Right lobe of liver (tissue), 6 donors: ENCODE data around the gene OBSCN. TPM values are rescaled to one million over a fixed set of nuclear protein-coding genes. Genes with fewer than 3 reads are reported as not detected.

Experiments used
- ATAC-seq, 4 donors: fragments of 200-7000 bp; cut with Tn5 transposase; one replicate each; pipeline ENCODE4 v1.9.1; 2020; ENCODE audit warnings: mild to moderate bottlenecking in 4 of 4, moderate library complexity in 4 of 4
- DNase-seq, 3 donors: peaks; one replicate each; pipeline ENCODE4 v3.0.0-alpha.2; 2020
- H3K27ac ChIP-seq, 3 donors: fragments of 200-600 bp; one replicate each; pipeline ENCODE4 v1.8.0; 2022
- H3K27me3 ChIP-seq, 2 donors: fragments of 200-600 bp; one replicate each; pipeline ENCODE4 v1.8.0; 2022
- H3K36me3 ChIP-seq, 4 donors: fragments of 200-600 bp; sonication (generic) in 1 of 4; one replicate each; pipeline versions ENCODE4 v1.5.1 to v1.8.0; 2017 to 2022; ENCODE audit warnings: control low read depth in 1 of 4
- H3K4me1 ChIP-seq, 4 donors: fragments of 200-600 bp; sonication (generic) in 1 of 4; one replicate each; pipeline versions ENCODE4 v1.5.1 to v1.8.0; 2017 to 2022; ENCODE audit warnings: control low read depth in 1 of 4
- H3K4me3 ChIP-seq, 3 donors: fragments of 200-600 bp; one replicate each; pipeline ENCODE4 v1.8.0; 2022
- H3K9me3 ChIP-seq, 4 donors: fragments of 200-600 bp; sonication (generic) in 1 of 4; one replicate each; pipeline versions ENCODE4 v1.5.1 to v1.8.0; 2017 to 2022; ENCODE audit warnings: control low read depth in 1 of 4
- CTCF ChIP-seq, 4 donors: fragments of 200-600 bp in 3 of 4; fragments of 450-650 bp in 1 of 4; IDR thresholded peaks; one replicate each; pipeline versions ENCODE4 v1.5.1 to v1.8.0; 2016 to 2022; ENCODE audit warnings: antibody characterized with exemption in 4 of 4, mild to moderate bottlenecking in 2 of 4
- POLR2A ChIP-seq: fragments of 450-650 bp; IDR thresholded peaks from one replicate; pipeline ENCODE4 v1.6.1; 2017; ENCODE audit warnings: antibody characterized with exemption, mild to moderate bottlenecking
- WGBS: methylation state at CpG from one replicate; pipeline ENCODE4 v1.1.6; 2018; ENCODE audit warnings: low coverage, low lambda C conversion rate; ENCODE audit not compliant: insufficient coverage; ENCODE audit errors: missing lambda C conversion rate; 5-methylcytosine and 5-hydroxymethylcytosine counted together
- intact Hi-C, 2 donors: fragments of 100-400 bp; cut with DNase I; formaldehyde crosslinking; loops; one replicate each; pipeline versions ENCODE4 v1.11.2 to v1.14.1; 2022
- total RNA-seq, 6 experiments: library from RNA; depleted of rRNA in 2 of 6; stranded (reverse); fragments of >200 nt in 2 of 6; fragmentation: NEBNext Ultra II Directional in 3 of 6; extraction: Animal tissue kit (Norgen Biotek cat#: 25700) in 3 of 6; gene quantifications; one replicate each; pipeline versions ENCODE4 v1.1.0 to v1.2.4, GENCODE V29; 2016 to 2023
- donor health status: DM: no; HTN: yes; CAD: no.
- donor health status: DM: no; HTN: no; CAD: no.
- donor health status: DM: no; HTN: no; CAD: no.
- donor health status: DM: no; HTN: yes; CAD: no.
- donor health status: DM: no; HTN: yes; CAD: no.

OBSCN gene
- total RNA-seq, 6 experiments from 2014 or later = 0.43 to 3.5 (median 2.0) TPM

GRCh38 chr1:228273720-228274451 is 66.0 kb downstream of the OBSCN start:
- intact Hi-C loops = no loop called here
- H3K27ac ChIP-seq = no peak overlapping the region
- 85% methylated on average over 9 of the region's 39 CpGs for WGBS
- no peak for ATAC-seq
- H3K27me3 ChIP-seq = no peaks in the 10 kb centered on the region
- peak in 1 of 3 donors; percentile 49 for DNase-seq
- H3K4me3 ChIP-seq = no peak overlapping the region
- TF ChIP-seq POLR2A (no peak), CTCF (IDR thresholded peaks at IDR 0.05) (no peak)
- no peaks in the 10 kb centered on the region for H3K9me3 ChIP-seq
- H3K36me3 ChIP-seq = no peaks in the 10 kb centered on the region
- no peaks in the 10 kb centered on the region for H3K4me1 ChIP-seq

- TF ChIP-seq CTCF (IDR thresholded peaks at IDR 0.05) = no peak
- TF ChIP-seq POLR2A = no peak
- Histone ChIP-seq H3K27me3 (no peaks in the 10 kb centered on the region), H3K27ac (no peak overlapping the region), H3K36me3 (no peaks in the 10 kb centered on the region), H3K4me1 (no peaks in the 10 kb centered on the region), H3K4me3 (no peak overlapping the region), H3K9me3 (no peaks in the 10 kb centered on the region)
- WGBS = 90% methylated on average over 6 of the region's 25 CpGs
- ATAC-seq (no peak), DNase-seq (peak in 1 of 3 donors; percentile 48)
- intact Hi-C loops = no loop called here
Measured at GRCh38 chr1:228274452-228275178, 66.8 kb downstream of the OBSCN start.

- Histone ChIP-seq H3K4me1 (no peaks in the 10 kb centered on the region), H3K4me3 (peak overlapping the region in 2 of 3 donors; percentile 41 to 50), H3K36me3 (no peaks in the 10 kb centered on the region), H3K27me3 (no peaks in the 10 kb centered on the region), H3K9me3 (no peaks in the 10 kb centered on the region), H3K27ac (no peak overlapping the region)
- DNase-seq = no peak
- 90% methylated on average over 2 of the region's 8 CpGs for WGBS
- no peak for ATAC-seq
- no peak for TF ChIP-seq CTCF (IDR thresholded peaks at IDR 0.05)
- TF ChIP-seq POLR2A = no peak
- intact Hi-C loops = no loop called here
Measured at GRCh38 chr1:228275179-228275429, 67.3 kb downstream of the OBSCN start.

GRCh38 chr1:228275430-228276173 is 67.8 kb downstream of the OBSCN start:
- intact Hi-C loops = no loop called here
- WGBS = 1% methylated on average over 28 of the region's 63 CpGs

More at GRCh38 chr1:228275430-228276173, 67.8 kb downstream of the OBSCN start:
- no peaks in the 10 kb centered on the region for H3K9me3 ChIP-seq
- peak overlapping the region; percentile 40 to 50 (median 41) for H3K4me3 ChIP-seq
- TF ChIP-seq POLR2A = no peak
- no peak for TF ChIP-seq CTCF (IDR thresholded peaks at IDR 0.05)
- no peaks in the 10 kb centered on the region for H3K4me1 ChIP-seq
- peak; percentile 82 to 94 (median 87) for ATAC-seq
- no peak overlapping the region for H3K27ac ChIP-seq
- peak; percentile 76 to 83 (median 83) for DNase-seq
- H3K36me3 ChIP-seq = no peaks in the 10 kb centered on the region
- H3K27me3 ChIP-seq = no peaks in the 10 kb centered on the region
